Glutamatergic neuron (in vitro differentiated cells): ENCODE data around the gene LCA5. TPM values are rescaled to one million over a fixed set of nuclear protein-coding genes. Genes with fewer than 3 reads are reported as not detected.
"Not testable (repeated sequence)": the region's sequence is repeated elsewhere in the genome, so short reads cannot be mapped to it uniquely, and the experiment has no call there.

Experiments
- DNase-seq: peaks from one replicate; pipeline ENCODE4 v3.0.0; 2022
- H3K27ac Mint-ChIP-seq: one replicate; pipeline ENCODE4 v1.8.0; 2020; ENCODE audit warnings: mild to moderate bottlenecking, mixed read lengths, inconsistent platforms; ENCODE audit not compliant: unreplicated experiment
- H3K27me3 Mint-ChIP-seq: one replicate; pipeline ENCODE4 v1.8.0; 2020; ENCODE audit warnings: mild to moderate bottlenecking, moderate library complexity, mixed read lengths, inconsistent platforms; ENCODE audit not compliant: unreplicated experiment
- H3K36me3 Mint-ChIP-seq: one replicate; pipeline ENCODE4 v1.8.0; 2020; ENCODE audit warnings: mild to moderate bottlenecking, mixed read lengths, inconsistent platforms; ENCODE audit not compliant: unreplicated experiment
- H3K4me1 Mint-ChIP-seq: one replicate; pipeline ENCODE4 v1.8.0; 2020; ENCODE audit warnings: mild to moderate bottlenecking, low read depth, mixed read lengths, inconsistent platforms; ENCODE audit not compliant: unreplicated experiment
- H3K4me3 Mint-ChIP-seq: one replicate; pipeline ENCODE4 v1.8.0; 2020; ENCODE audit warnings: mild to moderate bottlenecking, mixed read lengths, inconsistent platforms; ENCODE audit not compliant: unreplicated experiment
- H3K9me3 Mint-ChIP-seq: one replicate; pipeline ENCODE4 v1.8.0; 2020; ENCODE audit warnings: mild to moderate bottlenecking, moderate library complexity, mixed read lengths, inconsistent platforms; ENCODE audit not compliant: unreplicated experiment
- CTCF ChIP-seq: fragments of 200-600 bp; sonication (generic); IDR thresholded peaks from one replicate; pipeline ENCODE4 v1.5.0; 2021; ENCODE audit not compliant: partially characterized antibody, unreplicated experiment
- total RNA-seq: library from RNA; stranded (reverse); fragmentation: NEBNext Ultra II Directional; extraction: Animal tissue kit (Norgen Biotek cat#: 25700); gene quantifications from one replicate; pipeline ENCODE4 v1.2.1, GENCODE V29; 2021; ENCODE audit not compliant: unreplicated experiment

Gene LCA5
- total RNA-seq, 1 donor from 2014 or later, result 5.3 TPM

GRCh38 chr6:79446006-79446405, 91.2 kb downstream of the LCA5 start:
- H3K36me3 Mint-ChIP-seq, result peaks cover 11% of the 10 kb centered on the region
- no peaks in the 10 kb centered on the region for H3K4me1 Mint-ChIP-seq
- H3K9me3 Mint-ChIP-seq, result no peaks in the 10 kb centered on the region
- no peak overlapping the region for H3K4me3 Mint-ChIP-seq
- H3K27me3 Mint-ChIP-seq, result no peaks in the 10 kb centered on the region
- no peak for TF ChIP-seq CTCF
- H3K27ac Mint-ChIP-seq, result no peak overlapping the region
- no peak for DNase-seq

GRCh38 chr6:79443876-79444275, 93.4 kb downstream of the LCA5 start:
- H3K36me3 Mint-ChIP-seq, result peaks cover 11% of the 10 kb centered on the region
- H3K27ac Mint-ChIP-seq, H3K27me3 Mint-ChIP-seq, DNase-seq, H3K4me3 Mint-ChIP-seq, H3K4me1 Mint-ChIP-seq, H3K9me3 Mint-ChIP-seq: not testable (repeated sequence)

DNA sequence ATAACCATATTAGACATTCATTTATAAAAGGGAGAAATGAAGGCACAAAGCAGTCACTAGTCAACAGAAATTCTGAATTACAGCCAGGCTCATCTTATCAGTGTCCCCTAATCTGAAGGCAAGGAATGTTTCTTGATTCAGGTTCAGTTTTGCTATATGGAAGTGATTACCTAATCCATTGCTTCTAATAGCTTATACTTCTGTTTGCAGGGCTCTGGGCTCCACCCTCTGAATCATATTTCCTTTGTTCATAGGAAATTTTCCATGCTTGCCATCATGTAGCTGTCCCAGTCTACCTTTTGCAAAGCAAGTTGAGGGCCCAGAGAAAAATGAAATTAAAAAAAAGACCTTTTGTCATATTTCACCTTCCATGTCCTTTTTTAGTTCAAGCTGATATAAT, 96.0 kb downstream of the LCA5 start:
- H3K27ac Mint-ChIP-seq, result no peak overlapping the region

GRCh38 chr6:79440598-79440997, 96.6 kb downstream of the LCA5 start:
- H3K4me1 Mint-ChIP-seq, result no peaks in the 10 kb centered on the region
- no peak for DNase-seq
- peaks cover 11% of the 10 kb centered on the region for H3K36me3 Mint-ChIP-seq
- no peak for TF ChIP-seq CTCF
- H3K9me3 Mint-ChIP-seq, result no peaks in the 10 kb centered on the region
- no peak overlapping the region for H3K27ac Mint-ChIP-seq
- no peaks in the 10 kb centered on the region for H3K27me3 Mint-ChIP-seq
- no peak overlapping the region for H3K4me3 Mint-ChIP-seq

More for the DNA sequence above, 96.0 kb downstream of the LCA5 start:
- H3K27me3 Mint-ChIP-seq, result no peaks in the 10 kb centered on the region
- no peak for DNase-seq
- H3K4me3 Mint-ChIP-seq, result no peak overlapping the region
- H3K9me3 Mint-ChIP-seq, result no peaks in the 10 kb centered on the region
- H3K4me1 Mint-ChIP-seq, result no peaks in the 10 kb centered on the region
- TF ChIP-seq CTCF, result no peak
- peaks cover 11% of the 10 kb centered on the region for H3K36me3 Mint-ChIP-seq

GRCh38 chr6:79438030-79438429, 99.2 kb downstream of the LCA5 start:
- DNase-seq, result no peak
- Mint-ChIP-seq H3K27ac (no peak overlapping the region), H3K9me3 (no peaks in the 10 kb centered on the region), H3K4me1 (no peaks in the 10 kb centered on the region), H3K27me3 (no peaks in the 10 kb centered on the region), H3K4me3 (no peak overlapping the region), H3K36me3 (peaks cover 7% of the 10 kb centered on the region)
- TF ChIP-seq CTCF, result no peak

DNA sequence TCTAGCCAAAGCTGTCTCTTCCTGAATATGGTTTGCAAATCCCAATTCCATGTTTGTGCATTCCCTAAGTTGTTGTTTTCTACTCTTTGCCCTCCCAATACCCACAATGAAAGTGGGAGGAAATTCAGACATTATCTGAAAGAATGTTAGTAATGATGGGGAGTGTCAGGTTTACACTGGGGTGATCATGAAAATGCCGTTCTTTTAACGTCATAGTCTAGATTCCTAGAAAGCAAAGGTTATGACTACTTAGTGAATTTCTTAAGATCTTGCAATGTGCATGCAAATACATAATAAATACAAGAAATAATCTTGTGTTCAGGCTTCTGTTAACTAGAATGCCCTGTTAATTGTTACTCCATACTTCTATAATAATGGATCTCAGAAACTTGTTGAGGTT, 101.0 kb downstream of the LCA5 start:
- Mint-ChIP-seq H3K9me3 (no peaks in the 10 kb centered on the region), H3K27ac (no peak overlapping the region), H3K27me3 (no peaks in the 10 kb centered on the region), H3K36me3 (no peaks in the 10 kb centered on the region), H3K4me3 (no peak overlapping the region), H3K4me1 (no peaks in the 10 kb centered on the region)
- TF ChIP-seq CTCF, result no peak
- no peak for DNase-seq
